GF-D8 (cell line): ENCODE data around the gene RSRC1.
"Not testable (repeated sequence)": the region's sequence is repeated elsewhere in the genome, so short reads cannot be mapped to it uniquely, and the experiment has no call there.

ENCODE experiments used
- DNase-seq: peaks from one replicate; lab custom pipeline; 2025; lab: John Stamatoyannopoulos, UW

The RSRC1 gene

GRCh38 chr3:158228942-158229341, 119.1 kb downstream of the RSRC1 start:
- DNase-seq, result not testable (repeated sequence)

GRCh38 chr3:158233791-158234190, 123.9 kb downstream of the RSRC1 start:
- no peak for DNase-seq

GRCh38 chr3:158244274-158244673, 134.4 kb downstream of the RSRC1 start:
- no peak for DNase-seq

GRCh38 chr3:158247288-158247687, 137.4 kb downstream of the RSRC1 start:
- DNase-seq, result no peak

GRCh38 chr3:158248261-158248660, 138.4 kb downstream of the RSRC1 start:
- DNase-seq, result no peak

GRCh38 chr3:158249183-158249582, 139.3 kb downstream of the RSRC1 start:
- DNase-seq, result no peak

GRCh38 chr3:158258619-158259018, 148.7 kb downstream of the RSRC1 start:
- no peak for DNase-seq

- no peak for DNase-seq
Measured at GRCh38 chr3:158260392-158260791, 150.5 kb downstream of the RSRC1 start.

GRCh38 chr3:158261371-158261991, 151.6 kb downstream of the RSRC1 start:
- DNase-seq, result no peak

GRCh38 chr3:158264894-158265293, 155.0 kb downstream of the RSRC1 start:
- DNase-seq, result no peak

GRCh38 chr3:158267015-158267414, 157.1 kb downstream of the RSRC1 start:
- DNase-seq, result no peak

- DNase-seq, result no peak
Measured at GRCh38 chr3:158269942-158270341, 160.1 kb downstream of the RSRC1 start.

GRCh38 chr3:158272081-158272480, 162.2 kb downstream of the RSRC1 start:
- DNase-seq, result no peak

- DNase-seq, result no peak
Measured at GRCh38 chr3:158273656-158274055, 163.8 kb downstream of the RSRC1 start.

GRCh38 chr3:158278187-158278586, 168.3 kb downstream of the RSRC1 start:
- DNase-seq, result no peak

- DNase-seq, result no peak
Measured at GRCh38 chr3:158279609-158280008, 169.7 kb downstream of the RSRC1 start.

- no peak for DNase-seq
Measured at GRCh38 chr3:158295771-158296170, 185.9 kb downstream of the RSRC1 start.

GRCh38 chr3:158297940-158298339, 188.1 kb downstream of the RSRC1 start:
- DNase-seq, result no peak

GRCh38 chr3:158308236-158308928, 198.5 kb downstream of the RSRC1 start:
- no peak for DNase-seq

- DNase-seq, result no peak
Measured at GRCh38 chr3:158312560-158313141, 202.8 kb downstream of the RSRC1 start.

- DNase-seq, result peak; percentile 17
Measured at GRCh38 chr3:158313338-158313927, 203.5 kb downstream of the RSRC1 start.

GRCh38 chr3:158314426-158315357, 204.8 kb downstream of the RSRC1 start:
- no peak for DNase-seq
